Panc1 (cell line): Measurements from ENCODE around the gene HTR2C.
"Not testable (repeated sequence)": the region's sequence is repeated elsewhere in the genome, so short reads cannot be mapped to it uniquely, and the experiment has no call there.

Source experiments
- CTCF ChIP-seq: fragments of 450-650 bp; IDR thresholded peaks from 2 replicates; pipeline ENCODE4 v1.5.1; 2017; ENCODE audit warnings: mild to moderate bottlenecking
- POLR2AphosphoS5 ChIP-seq: IDR thresholded peaks from 2 replicates; pipeline ENCODE4 v1.6.1; 2012; ENCODE audit warnings: mild to moderate bottlenecking, low read depth, low read length, moderate library complexity
- REST ChIP-seq, 2 experiments: IDR thresholded peaks; 2 replicates each; pipeline ENCODE4 v1.6.1; 2011 to 2012; ENCODE audit warnings: low read depth in 2 of 2, control low read depth in 1 of 2, low read length in 1 of 2, mild to moderate bottlenecking in 1 of 2, moderate library complexity in 1 of 2; ENCODE audit not compliant: insufficient read depth in 1 of 2
- TCF7L2 ChIP-seq: IDR thresholded peaks from 2 replicates; pipeline ENCODE4 v1.6.1; 2011; ENCODE audit warnings: mild to moderate bottlenecking, low read depth, low read length, inconsistent platforms

GRCh38 chrX:114606619-114607018 lies 22.7 kb downstream of the HTR2C start:
- not testable (repeated sequence) for TF ChIP-seq TCF7L2; CTCF; POLR2AphosphoS5; REST (IDR thresholded peaks at IDR 0.05; ENCODE audit: insufficient read depth in 1 of 2, low read depth in 2 of 2, low read length in 1 of 2)
